Measurements from ENCODE around the gene KLK11. TPM values are rescaled to one million over a fixed set of nuclear protein-coding genes. Genes with fewer than 3 reads are reported as not detected.

The KLK11 gene
- polyA plus RNA-seq, 1 experiment: not detected

GRCh38 chr19:50980208-50980607, 46.2 kb downstream of the KLK11 start:
- TF ChIP-seq CTCF (IDR thresholded peaks at IDR 0.05; ENCODE audit: insufficient read depth, low read depth, low read length): no peak
- CTCF ChIA-PET: interaction anchor here (0.6 kb wide), 1 partner anchor 114 kb away, joined by 4 read pairs; no protein-coding TSS in a partner anchor

GRCh38 chr19:50979758-50980157, 46.7 kb downstream of the KLK11 start:
- ChIA-PET POLR2A (no interaction called here), CTCF (no interaction called here)
- no peak for DNase-seq (ENCODE audit: low read depth)
- no peak overlapping the region for H3K4me3 ChIP-seq (ENCODE audit: low read depth, low read length)
- H3K36me3 ChIP-seq (ENCODE audit: control insufficient read depth, insufficient read depth, low read length): no peaks in the 10 kb centered on the region
- no peak for TF ChIP-seq CTCF (IDR thresholded peaks at IDR 0.05; ENCODE audit: insufficient read depth, low read depth, low read length)
- H3K27me3 ChIP-seq (ENCODE audit: control insufficient read depth, insufficient read depth, low read length): no peaks in the 10 kb centered on the region

More at GRCh38 chr19:50980208-50980607, 46.2 kb downstream of the KLK11 start:
- Histone ChIP-seq H3K27me3 (ENCODE audit: control insufficient read depth, insufficient read depth, low read length) (no peaks in the 10 kb centered on the region), H3K36me3 (ENCODE audit: control insufficient read depth, insufficient read depth, low read length) (no peaks in the 10 kb centered on the region), H3K4me3 (ENCODE audit: low read depth, low read length) (no peak overlapping the region)
- POLR2A ChIA-PET: no interaction called here
- no peak for DNase-seq (ENCODE audit: low read depth)

- ChIA-PET CTCF (no interaction called here), POLR2A (no interaction called here)
- no peak for TF ChIP-seq CTCF (IDR thresholded peaks at IDR 0.05; ENCODE audit: insufficient read depth, low read depth, low read length)
- H3K4me3 ChIP-seq (ENCODE audit: low read depth, low read length): no peak overlapping the region
- DNase-seq (ENCODE audit: low read depth): no peak
- no peaks in the 10 kb centered on the region for H3K36me3 ChIP-seq (ENCODE audit: control insufficient read depth, insufficient read depth, low read length)
- H3K27me3 ChIP-seq (ENCODE audit: control insufficient read depth, insufficient read depth, low read length): no peaks in the 10 kb centered on the region
Observed at GRCh38 chr19:50978772-50979390, 47.5 kb downstream of the KLK11 start.

GRCh38 chr19:50977626-50978025, 48.8 kb downstream of the KLK11 start:
- no peak for DNase-seq (ENCODE audit: low read depth)
- no peak for TF ChIP-seq CTCF (IDR thresholded peaks at IDR 0.05; ENCODE audit: insufficient read depth, low read depth, low read length)
- H3K4me3 ChIP-seq (ENCODE audit: low read depth, low read length): no peak overlapping the region
- no peaks in the 10 kb centered on the region for H3K27me3 ChIP-seq (ENCODE audit: control insufficient read depth, insufficient read depth, low read length)
- H3K36me3 ChIP-seq (ENCODE audit: control insufficient read depth, insufficient read depth, low read length): no peaks in the 10 kb centered on the region
- ChIA-PET POLR2A (no interaction called here), CTCF (no interaction called here)

GRCh38 chr19:50975766-50976165, 50.6 kb downstream of the KLK11 start:
- POLR2A ChIA-PET: no interaction called here
- Histone ChIP-seq H3K27me3 (ENCODE audit: control insufficient read depth, insufficient read depth, low read length) (no peaks in the 10 kb centered on the region), H3K36me3 (ENCODE audit: control insufficient read depth, insufficient read depth, low read length) (no peaks in the 10 kb centered on the region), H3K4me3 (ENCODE audit: low read depth, low read length) (no peak overlapping the region)
- TF ChIP-seq CTCF (IDR thresholded peaks at IDR 0.05; ENCODE audit: insufficient read depth, low read depth, low read length): no peak
- DNase-seq (ENCODE audit: low read depth): no peak
- CTCF ChIA-PET: no interaction called here

Data from BJ (cell line).